ENCODE results near the gene SDR42E2. TPM values are rescaled to one million over a fixed set of nuclear protein-coding genes. Genes with fewer than 3 reads are reported as not detected.

SDR42E2 gene
- total RNA-seq, 1 donor from 2014 or later = not detected

- Mint-ChIP-seq H3K36me3 (ENCODE audit: insufficient read depth) (peaks cover 3% of the 10 kb centered on the region), H3K9me3 (ENCODE audit: low read depth) (no peaks in the 10 kb centered on the region), H3K4me3 (ENCODE audit: low read depth) (no peak overlapping the region)
These were observed 62.8 kb downstream of the SDR42E2 start for GRCh38 chr16:22225060-22225459.

GRCh38 chr16:22229889-22230288 is 67.6 kb downstream of the SDR42E2 start:
- Mint-ChIP-seq H3K27me3 (no peaks in the 10 kb centered on the region), H3K9me3 (ENCODE audit: low read depth) (no peaks in the 10 kb centered on the region), H3K4me1 (ENCODE audit: low read depth) (peaks cover 1% of the 10 kb centered on the region), H3K36me3 (ENCODE audit: insufficient read depth) (peaks cover 8% of the 10 kb centered on the region), H3K27ac (no peak overlapping the region), H3K4me3 (ENCODE audit: low read depth) (no peak overlapping the region)
- no peak for DNase-seq (ENCODE audit: low spot score, unreplicated experiment)
- TF ChIP-seq CTCF (IDR thresholded peaks at IDR 0.05; ENCODE audit: unreplicated experiment) = no peak

More at GRCh38 chr16:22225060-22225459, 62.8 kb downstream of the SDR42E2 start:
- DNase-seq (ENCODE audit: low spot score, unreplicated experiment) = no peak
- TF ChIP-seq CTCF (IDR thresholded peaks at IDR 0.05; ENCODE audit: unreplicated experiment) = no peak
- Mint-ChIP-seq H3K4me1 (ENCODE audit: low read depth) (no peaks in the 10 kb centered on the region), H3K27me3 (no peaks in the 10 kb centered on the region), H3K27ac (no peak overlapping the region)

- no peak for TF ChIP-seq CTCF (IDR thresholded peaks at IDR 0.05; ENCODE audit: unreplicated experiment)
- H3K4me3 Mint-ChIP-seq (ENCODE audit: low read depth) = no peak overlapping the region
- H3K27me3 Mint-ChIP-seq = no peaks in the 10 kb centered on the region
- peaks cover 1% of the 10 kb centered on the region for H3K4me1 Mint-ChIP-seq (ENCODE audit: low read depth)
- DNase-seq (ENCODE audit: low spot score, unreplicated experiment) = no peak
- H3K36me3 Mint-ChIP-seq (ENCODE audit: insufficient read depth) = peaks cover 8% of the 10 kb centered on the region
- no peaks in the 10 kb centered on the region for H3K9me3 Mint-ChIP-seq (ENCODE audit: low read depth)
- no peak overlapping the region for H3K27ac Mint-ChIP-seq
These were observed 70.2 kb downstream of the SDR42E2 start for GRCh38 chr16:22232277-22233036.

- Mint-ChIP-seq H3K27ac (no peak overlapping the region), H3K4me1 (ENCODE audit: low read depth) (peaks cover 1% of the 10 kb centered on the region), H3K27me3 (no peaks in the 10 kb centered on the region), H3K4me3 (ENCODE audit: low read depth) (no peak overlapping the region), H3K36me3 (ENCODE audit: insufficient read depth) (peaks cover 8% of the 10 kb centered on the region), H3K9me3 (ENCODE audit: low read depth) (no peaks in the 10 kb centered on the region)
- TF ChIP-seq CTCF (IDR thresholded peaks at IDR 0.05; ENCODE audit: unreplicated experiment) = no peak
- DNase-seq (ENCODE audit: low spot score, unreplicated experiment) = no peak
These were observed 70.7 kb downstream of the SDR42E2 start for GRCh38 chr16:22233037-22233372.

GRCh38 chr16:22235839-22236745 is 73.8 kb downstream of the SDR42E2 start:
- Mint-ChIP-seq H3K4me3 (ENCODE audit: low read depth) (no peak overlapping the region), H3K27me3 (no peaks in the 10 kb centered on the region), H3K9me3 (ENCODE audit: low read depth) (no peaks in the 10 kb centered on the region), H3K36me3 (ENCODE audit: insufficient read depth) (peaks cover 7% of the 10 kb centered on the region), H3K4me1 (ENCODE audit: low read depth) (peaks cover 1% of the 10 kb centered on the region), H3K27ac (no peak overlapping the region)
- TF ChIP-seq CTCF (IDR thresholded peaks at IDR 0.05; ENCODE audit: unreplicated experiment) = no peak
- no peak for DNase-seq (ENCODE audit: low spot score, unreplicated experiment)

Data from progenitor cell of endocrine pancreas (in vitro differentiated cells).